Measurements from ENCODE around the gene ADAMTS17. TPM values are rescaled to one million over a fixed set of nuclear protein-coding genes. Genes with fewer than 3 reads are reported as not detected.

Gene ADAMTS17
- total RNA-seq, 1 experiment from 2014 or later = 4.2 TPM

DNA sequence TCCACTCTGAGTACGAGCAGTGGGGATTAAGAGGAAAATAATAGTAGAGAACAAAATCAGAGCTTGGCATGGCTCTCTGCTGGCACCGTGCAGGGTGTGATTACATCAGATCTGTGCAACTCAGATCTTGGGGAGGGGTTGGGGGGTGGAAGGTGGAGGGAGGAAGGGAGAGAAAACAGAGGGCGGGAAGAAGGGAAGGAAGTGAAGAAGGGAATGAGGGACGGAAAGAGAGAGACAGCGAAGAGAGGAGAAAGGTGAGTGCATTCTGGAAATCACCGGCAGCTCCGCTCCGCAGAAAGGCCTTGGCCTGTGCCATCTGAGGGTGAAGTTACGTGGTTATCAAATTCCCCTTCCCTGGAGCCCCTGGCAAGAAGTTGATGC, 31.0 kb upstream of the ADAMTS17 start (continued):
- TF ChIP-seq, protein P1, sequence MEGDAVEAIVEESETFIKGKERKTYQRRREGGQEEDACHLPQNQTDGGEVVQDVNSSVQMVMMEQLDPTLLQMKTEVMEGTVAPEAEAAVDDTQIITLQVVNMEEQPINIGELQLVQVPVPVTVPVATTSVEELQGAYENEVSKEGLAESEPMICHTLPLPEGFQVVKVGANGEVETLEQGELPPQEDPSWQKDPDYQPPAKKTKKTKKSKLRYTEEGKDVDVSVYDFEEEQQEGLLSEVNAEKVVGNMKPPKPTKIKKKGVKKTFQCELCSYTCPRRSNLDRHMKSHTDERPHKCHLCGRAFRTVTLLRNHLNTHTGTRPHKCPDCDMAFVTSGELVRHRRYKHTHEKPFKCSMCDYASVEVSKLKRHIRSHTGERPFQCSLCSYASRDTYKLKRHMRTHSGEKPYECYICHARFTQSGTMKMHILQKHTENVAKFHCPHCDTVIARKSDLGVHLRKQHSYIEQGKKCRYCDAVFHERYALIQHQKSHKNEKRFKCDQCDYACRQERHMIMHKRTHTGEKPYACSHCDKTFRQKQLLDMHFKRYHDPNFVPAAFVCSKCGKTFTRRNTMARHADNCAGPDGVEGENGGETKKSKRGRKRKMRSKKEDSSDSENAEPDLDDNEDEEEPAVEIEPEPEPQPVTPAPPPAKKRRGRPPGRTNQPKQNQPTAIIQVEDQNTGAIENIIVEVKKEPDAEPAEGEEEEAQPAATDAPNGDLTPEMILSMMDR (IDR thresholded peaks at IDR 0.05 in 2 of 3, conservative IDR thresholded peaks at IDR 0.05 in 1 of 3; ENCODE audit: borderline replicate concordance in 1 of 3, insufficient read depth in 1 of 3, low read depth in 2 of 3, low read length in 2 of 3) = no peak
- TF ChIP-seq YY1 (IDR thresholded peaks at IDR 0.05; ENCODE audit: extremely low read depth, insufficient replicate concordance, low read depth, low read length) (no peak), FOSL1 (IDR thresholded peaks at IDR 0.05; ENCODE audit: low read depth) (no peak)

DNA sequence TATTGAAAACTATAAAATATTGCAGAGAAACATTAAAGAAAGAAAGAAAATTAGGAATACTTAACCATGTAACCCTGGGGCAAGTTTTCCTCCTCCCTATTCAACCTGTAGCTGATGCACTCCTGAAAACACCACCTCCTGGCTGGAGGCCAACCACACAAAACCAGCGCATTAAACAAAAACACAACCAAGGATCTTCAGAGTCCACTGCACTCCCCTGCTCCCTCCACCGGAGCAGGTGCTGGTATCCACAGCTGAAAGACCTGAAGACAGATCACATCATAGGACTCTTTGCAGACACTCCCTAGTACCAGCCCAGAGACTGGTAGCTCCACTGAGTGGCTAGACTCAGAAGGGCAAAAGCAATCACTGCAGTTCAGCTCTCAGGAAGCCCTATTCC, 13.6 kb upstream of the ADAMTS17 start:
- CTCF ChIA-PET = no interaction called here
- H4K20me1 ChIP-seq (ENCODE audit: insufficient read depth) = no peaks in the 10 kb centered on the region
- no peaks in the 10 kb centered on the region for H3K9me2 ChIP-seq (ENCODE audit: insufficient read depth)
- intact Hi-C loops (cut with micrococcal nuclease) = no loop called here
- H2AFZ ChIP-seq (ENCODE audit: low read depth, low read length, poor library complexity, severe bottlenecking) = no peak overlapping the region
- no peaks in the 10 kb centered on the region for H3K36me3 ChIP-seq (ENCODE audit: control insufficient read depth in 1 of 2, insufficient read depth in 2 of 2, low read length in 2 of 2)
- H3K79me2 ChIP-seq (ENCODE audit: insufficient read depth, low read length) = no peaks in the 10 kb centered on the region
- ATAC-seq (no peak), DNase-seq (ENCODE audit: low read depth, low spot score) (no peak)
- POLR2A ChIA-PET = no interaction called here
- H3K27me3 ChIP-seq (ENCODE audit: insufficient read depth, low read length) = 0 out of 2 replicates have a peak, but pooled peaks cover 4% of the 10 kb centered on the region
- RAD21 ChIA-PET (ENCODE audit: low non-redundant PET in 1 of 2, low total read pairs in 2 of 2, uncharacterized antibody in 2 of 2, unreplicated experiment in 2 of 2) = no interaction called here
- no peak overlapping the region for H3K4me2 ChIP-seq (ENCODE audit: low read length)
- no peaks in the 10 kb centered on the region; a peak in 1 of 4 replicates for H3K4me1 ChIP-seq (ENCODE audit: control insufficient read depth in 1 of 2, insufficient read depth in 2 of 2, low read length in 2 of 2)
- no peak overlapping the region for H3K4me3 ChIP-seq (replicated peaks in 1 of 2; ENCODE audit: low read depth in 1 of 2, low read length in 2 of 2)
- no TSS peak for BruUV-seq (replicated peaks)
- no peak overlapping the region for H3K9ac ChIP-seq (ENCODE audit: low read length)
- H3K27ac ChIP-seq (ENCODE audit: low read depth, low read length) = no peak overlapping the region
- no peaks in the 10 kb centered on the region for H3K9me3 ChIP-seq (ENCODE audit: control insufficient read depth in 1 of 2, insufficient read depth in 1 of 2, low read depth in 1 of 2, low read length in 2 of 2)
- TF ChIP-seq FOSL1 (IDR thresholded peaks at IDR 0.05; ENCODE audit: low read depth) (no peak), ZNF274 (IDR thresholded peaks at IDR 0.05; ENCODE audit: low read depth, low read length) (no peak), CEBPB (IDR thresholded peaks at IDR 0.05; ENCODE audit: low read depth) (no peak), SP1 (IDR thresholded peaks at IDR 0.05; ENCODE audit: low read depth) (no peak), CBX3 (IDR thresholded peaks at IDR 0.05; ENCODE audit: low read depth) (no peak), JUND (IDR thresholded peaks at IDR 0.05) (no peak), EGR1 (IDR thresholded peaks at IDR 0.05; ENCODE audit: low read depth) (no peak), TCF7L2 (IDR thresholded peaks at IDR 0.05; ENCODE audit: borderline replicate concordance, extremely low read depth, insufficient read depth, insufficient read length) (no peak), EZH2 (IDR thresholded peaks at IDR 0.05) (no peak), YY1 (IDR thresholded peaks at IDR 0.05; ENCODE audit: extremely low read depth, insufficient replicate concordance, low read depth, low read length) (no peak)
- TF ChIP-seq, protein P2, sequence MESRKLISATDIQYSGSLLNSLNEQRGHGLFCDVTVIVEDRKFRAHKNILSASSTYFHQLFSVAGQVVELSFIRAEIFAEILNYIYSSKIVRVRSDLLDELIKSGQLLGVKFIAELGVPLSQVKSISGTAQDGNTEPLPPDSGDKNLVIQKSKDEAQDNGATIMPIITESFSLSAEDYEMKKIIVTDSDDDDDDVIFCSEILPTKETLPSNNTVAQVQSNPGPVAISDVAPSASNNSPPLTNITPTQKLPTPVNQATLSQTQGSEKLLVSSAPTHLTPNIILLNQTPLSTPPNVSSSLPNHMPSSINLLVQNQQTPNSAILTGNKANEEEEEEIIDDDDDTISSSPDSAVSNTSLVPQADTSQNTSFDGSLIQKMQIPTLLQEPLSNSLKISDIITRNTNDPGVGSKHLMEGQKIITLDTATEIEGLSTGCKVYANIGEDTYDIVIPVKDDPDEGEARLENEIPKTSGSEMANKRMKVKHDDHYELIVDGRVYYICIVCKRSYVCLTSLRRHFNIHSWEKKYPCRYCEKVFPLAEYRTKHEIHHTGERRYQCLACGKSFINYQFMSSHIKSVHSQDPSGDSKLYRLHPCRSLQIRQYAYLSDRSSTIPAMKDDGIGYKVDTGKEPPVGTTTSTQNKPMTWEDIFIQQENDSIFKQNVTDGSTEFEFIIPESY (IDR thresholded peaks at IDR 0.05; ENCODE audit: extremely low read depth, insufficient replicate concordance, low read length) = no peak
- TF ChIP-seq, protein P1 (IDR thresholded peaks at IDR 0.05 in 2 of 3, conservative IDR thresholded peaks at IDR 0.05 in 1 of 3; ENCODE audit: borderline replicate concordance in 1 of 3, insufficient read depth in 1 of 3, low read depth in 2 of 3, low read length in 2 of 3) = no peak
- TF ChIP-seq, protein P3, sequence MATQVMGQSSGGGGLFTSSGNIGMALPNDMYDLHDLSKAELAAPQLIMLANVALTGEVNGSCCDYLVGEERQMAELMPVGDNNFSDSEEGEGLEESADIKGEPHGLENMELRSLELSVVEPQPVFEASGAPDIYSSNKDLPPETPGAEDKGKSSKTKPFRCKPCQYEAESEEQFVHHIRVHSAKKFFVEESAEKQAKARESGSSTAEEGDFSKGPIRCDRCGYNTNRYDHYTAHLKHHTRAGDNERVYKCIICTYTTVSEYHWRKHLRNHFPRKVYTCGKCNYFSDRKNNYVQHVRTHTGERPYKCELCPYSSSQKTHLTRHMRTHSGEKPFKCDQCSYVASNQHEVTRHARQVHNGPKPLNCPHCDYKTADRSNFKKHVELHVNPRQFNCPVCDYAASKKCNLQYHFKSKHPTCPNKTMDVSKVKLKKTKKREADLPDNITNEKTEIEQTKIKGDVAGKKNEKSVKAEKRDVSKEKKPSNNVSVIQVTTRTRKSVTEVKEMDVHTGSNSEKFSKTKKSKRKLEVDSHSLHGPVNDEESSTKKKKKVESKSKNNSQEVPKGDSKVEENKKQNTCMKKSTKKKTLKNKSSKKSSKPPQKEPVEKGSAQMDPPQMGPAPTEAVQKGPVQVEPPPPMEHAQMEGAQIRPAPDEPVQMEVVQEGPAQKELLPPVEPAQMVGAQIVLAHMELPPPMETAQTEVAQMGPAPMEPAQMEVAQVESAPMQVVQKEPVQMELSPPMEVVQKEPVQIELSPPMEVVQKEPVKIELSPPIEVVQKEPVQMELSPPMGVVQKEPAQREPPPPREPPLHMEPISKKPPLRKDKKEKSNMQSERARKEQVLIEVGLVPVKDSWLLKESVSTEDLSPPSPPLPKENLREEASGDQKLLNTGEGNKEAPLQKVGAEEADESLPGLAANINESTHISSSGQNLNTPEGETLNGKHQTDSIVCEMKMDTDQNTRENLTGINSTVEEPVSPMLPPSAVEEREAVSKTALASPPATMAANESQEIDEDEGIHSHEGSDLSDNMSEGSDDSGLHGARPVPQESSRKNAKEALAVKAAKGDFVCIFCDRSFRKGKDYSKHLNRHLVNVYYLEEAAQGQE (IDR thresholded peaks at IDR 0.05; ENCODE audit: low read depth) = no peak
- TF ChIP-seq, protein P4, sequence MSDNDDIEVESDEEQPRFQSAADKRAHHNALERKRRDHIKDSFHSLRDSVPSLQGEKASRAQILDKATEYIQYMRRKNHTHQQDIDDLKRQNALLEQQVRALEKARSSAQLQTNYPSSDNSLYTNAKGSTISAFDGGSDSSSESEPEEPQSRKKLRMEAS (IDR thresholded peaks at IDR 0.05) = no peak

Data from HCT116 (cell line).